PC-9 (cell line): ENCODE measurements around the gene PDZD4.

Experiments
- CTCF ChIP-seq: fragments of 200-600 bp; sonication (generic); conservative IDR thresholded peaks from 2 replicates; pipeline ENCODE4 v1.6.1; 2017; ENCODE audit warnings: mixed run types, antibody characterized with exemption, mild to moderate bottlenecking, moderate library complexity
- EZH2 ChIP-seq: fragments of 200-600 bp; sonication (generic); IDR thresholded peaks from 2 replicates; pipeline ENCODE4 v1.8.0; 2017; ENCODE audit warnings: antibody characterized with exemption, low read depth

GRCh38 chrX:153789654-153790053 is 40.7 kb downstream of the PDZD4 start:
- no peak for TF ChIP-seq CTCF
- TF ChIP-seq EZH2, result no peak
